VCaP (cell line): ENCODE data around the gene RSRC1.
"Not testable (repeated sequence)": the region's sequence is repeated elsewhere in the genome, so short reads cannot be mapped to it uniquely, and the experiment has no call there.

ENCODE experiments used
- H3K27ac ChIP-seq: fragments of 450-650 bp; 2 replicates; pipeline ENCODE4 v1.5.1; 2017
- CTCF ChIP-seq: fragments of 450-650 bp; conservative IDR thresholded peaks from 2 replicates; pipeline ENCODE4 v1.5.1; 2017; ENCODE audit warnings: mild to moderate bottlenecking, moderate library complexity

RSRC1 gene

GRCh38 chr3:158509891-158510290 lies 400.0 kb downstream of the RSRC1 start:
- TF ChIP-seq CTCF = no peak

GRCh38 chr3:158516729-158517128 lies 406.8 kb downstream of the RSRC1 start:
- H3K27ac ChIP-seq = not testable (repeated sequence)

More at GRCh38 chr3:158509891-158510290, 400.0 kb downstream of the RSRC1 start:
- no peak overlapping the region for H3K27ac ChIP-seq

- TF ChIP-seq CTCF = no peak
- H3K27ac ChIP-seq = no peak overlapping the region
Observed at GRCh38 chr3:158519776-158520175, 409.9 kb downstream of the RSRC1 start.

- TF ChIP-seq CTCF = no peak
- H3K27ac ChIP-seq = no peak overlapping the region
Observed at GRCh38 chr3:158520433-158520832, 410.5 kb downstream of the RSRC1 start.

- TF ChIP-seq CTCF = no peak
- no peak overlapping the region for H3K27ac ChIP-seq
Observed at GRCh38 chr3:158522221-158523136, 412.6 kb downstream of the RSRC1 start.

- TF ChIP-seq CTCF = no peak
- no peak overlapping the region for H3K27ac ChIP-seq
Observed at GRCh38 chr3:158528076-158528674, 418.3 kb downstream of the RSRC1 start.

- H3K27ac ChIP-seq = no peak overlapping the region
- no peak for TF ChIP-seq CTCF
Observed at GRCh38 chr3:158531334-158531733, 421.4 kb downstream of the RSRC1 start.
